ENCODE results near the gene TUT7. TPM values are rescaled to one million over a fixed set of nuclear protein-coding genes. Genes with fewer than 3 reads are reported as not detected.
A peak's percentile ranks its signal among the peaks of the same experiment; 100 is the strongest.

The TUT7 gene
- total RNA-seq, 1 donor, result 63.0 TPM

GRCh38 chr9:86354818-86355309 is 654 bp upstream of the TUT7 start:
- DNase-seq (ENCODE audit: low read depth), result no peak
- TF ChIP-seq CTCF (IDR thresholded peaks at IDR 0.05; ENCODE audit: insufficient read depth, low read depth, low read length), result no peak
- peak overlapping the region; percentile 97 for H3K4me3 ChIP-seq (ENCODE audit: low read depth, low read length)

DNA sequence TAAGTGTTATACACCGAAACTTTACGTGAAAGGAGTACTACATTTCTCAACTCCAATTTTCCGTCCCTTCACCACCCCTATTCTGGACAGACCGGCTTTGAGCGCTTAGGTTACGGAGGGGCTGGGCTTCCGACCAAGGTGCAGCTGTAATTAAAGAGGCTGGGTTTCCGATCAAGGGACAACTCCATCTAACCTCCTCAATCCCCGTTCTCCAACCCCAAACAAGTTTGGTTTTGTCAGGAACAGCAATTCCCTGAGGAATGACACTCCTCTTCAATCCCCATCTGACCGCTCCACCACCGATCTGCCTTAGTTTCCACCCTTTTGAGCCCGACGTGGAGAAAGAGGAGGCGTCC is 577 bp downstream of the TUT7 start:
- DNase-seq (ENCODE audit: low read depth), result peak; percentile 40
- peak overlapping the region; percentile 97 for H3K4me3 ChIP-seq (ENCODE audit: low read depth, low read length)
- no peak for TF ChIP-seq CTCF (IDR thresholded peaks at IDR 0.05; ENCODE audit: insufficient read depth, low read depth, low read length)

GRCh38 chr9:86352440-86353077 is 1.7 kb downstream of the TUT7 start:
- no peak for TF ChIP-seq CTCF (IDR thresholded peaks at IDR 0.05; ENCODE audit: insufficient read depth, low read depth, low read length)
- DNase-seq (ENCODE audit: low read depth), result peak; percentile 47
- peak overlapping the region; percentile 97 for H3K4me3 ChIP-seq (ENCODE audit: low read depth, low read length)

DNA sequence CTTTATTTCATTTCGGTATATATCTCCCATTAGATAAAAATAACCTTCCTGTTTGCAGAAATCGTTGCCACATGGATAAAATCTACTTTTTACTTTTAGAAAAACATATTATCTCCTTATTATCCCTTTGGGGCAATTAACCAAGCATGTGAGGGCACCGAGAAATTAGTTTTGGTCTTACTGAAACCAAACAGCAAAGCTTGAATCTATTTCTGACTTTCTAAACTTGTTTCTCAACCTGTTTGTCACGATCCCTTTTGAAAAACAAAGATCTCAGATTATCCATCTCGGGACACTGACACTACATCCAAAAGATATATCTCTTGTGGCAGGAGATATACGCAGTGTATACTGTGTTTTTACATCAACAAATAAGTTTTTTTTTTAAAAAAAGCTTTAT is 2.3 kb downstream of the TUT7 start:
- peak overlapping the region; percentile 97 for H3K4me3 ChIP-seq (ENCODE audit: low read depth, low read length)
- DNase-seq (ENCODE audit: low read depth), result no peak
- no peak for TF ChIP-seq CTCF (IDR thresholded peaks at IDR 0.05; ENCODE audit: insufficient read depth, low read depth, low read length)

GRCh38 chr9:86350006-86350760 is 4.0 kb downstream of the TUT7 start:
- H3K4me3 ChIP-seq (ENCODE audit: low read depth, low read length), result peak overlapping the region; percentile 23
- TF ChIP-seq CTCF (IDR thresholded peaks at IDR 0.05; ENCODE audit: insufficient read depth, low read depth, low read length), result no peak
- no peak for DNase-seq (ENCODE audit: low read depth)

DNA sequence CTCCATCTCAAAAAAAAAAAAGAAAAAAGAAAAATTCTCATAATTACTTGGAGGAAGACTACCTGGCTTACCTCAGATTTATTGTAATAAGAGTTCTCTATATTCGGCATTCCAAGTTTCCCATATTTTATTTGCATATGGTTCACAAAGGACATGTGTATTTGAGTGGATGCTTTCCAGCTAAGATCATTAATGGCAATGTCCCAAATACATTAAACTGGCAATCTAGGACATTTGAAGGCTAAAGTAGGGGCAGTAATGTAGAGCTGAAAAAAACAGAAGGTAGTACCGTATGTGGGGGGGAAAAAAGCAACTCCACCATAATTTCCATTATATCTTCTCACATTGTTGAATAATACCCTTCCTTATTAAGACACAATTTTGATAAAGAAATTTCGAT is 4.9 kb downstream of the TUT7 start:
- H3K4me3 ChIP-seq (ENCODE audit: low read depth, low read length), result no peak overlapping the region
- TF ChIP-seq CTCF (IDR thresholded peaks at IDR 0.05; ENCODE audit: insufficient read depth, low read depth, low read length), result no peak
- DNase-seq (ENCODE audit: low read depth), result peak; percentile 48
